Upper lobe of left lung (tissue), 6 donors: Measurements from ENCODE around the gene CCDC78. TPM values are rescaled to one million over a fixed set of nuclear protein-coding genes. Genes with fewer than 3 reads are reported as not detected.
"Not testable (repeated sequence)": the region's sequence is repeated elsewhere in the genome, so short reads cannot be mapped to it uniquely, and the experiment has no call there.

Experiments
- ATAC-seq, 2 donors: fragments of 200-7000 bp; cut with Tn5 transposase; one replicate each; pipeline ENCODE4 v1.9.1; 2022; ENCODE audit warnings: mild to moderate bottlenecking in 2 of 2, moderate library complexity in 2 of 2; ENCODE audit not compliant: low FRiP score in 2 of 2
- DNase-seq, 2 donors: peaks; one replicate each; pipeline ENCODE4 v3.0.0-alpha.2; 2019 to 2020
- H3K27ac ChIP-seq, 4 donors: fragments of 200-600 bp; sonication (generic); one replicate each; pipeline ENCODE4 v1.5.1; 2016 to 2019
- H3K27me3 ChIP-seq, 4 donors: fragments of 200-600 bp; sonication (generic); one replicate each; pipeline ENCODE4 v1.5.1; 2017 to 2019
- H3K36me3 ChIP-seq, 4 donors: fragments of 200-600 bp; sonication (generic); one replicate each; pipeline ENCODE4 v1.5.1; 2016 to 2019
- H3K4me1 ChIP-seq, 4 donors: fragments of 200-600 bp; sonication (generic); one replicate each; pipeline ENCODE4 v1.5.1; 2018 to 2019
- H3K4me3 ChIP-seq, 4 donors: fragments of 200-600 bp; sonication (generic); one replicate each; pipeline ENCODE4 v1.5.1; 2017 to 2019; ENCODE audit warnings: mild to moderate bottlenecking in 2 of 4, moderate library complexity in 1 of 4
- H3K9me3 ChIP-seq, 4 donors: fragments of 200-600 bp; sonication (generic); one replicate each; pipeline ENCODE4 v1.5.1; 2018 to 2019
- EP300 ChIP-seq, 4 donors: sonication (generic); formaldehyde crosslinking; IDR thresholded peaks; one replicate each; pipeline ENCODE4 v1.5.1; 2017; ENCODE audit warnings: antibody characterized with exemption in 4 of 4, control low read depth in 2 of 4
- POLR2A ChIP-seq, 4 donors: fragments of 450-650 bp; IDR thresholded peaks; one replicate each; pipeline ENCODE4 v1.5.1; 2016 to 2017; ENCODE audit warnings: antibody characterized with exemption in 4 of 4, mild to moderate bottlenecking in 2 of 4
- POLR2AphosphoS5 ChIP-seq, 2 donors: sonication (generic); formaldehyde crosslinking; IDR thresholded peaks; one replicate each; pipeline ENCODE4 v1.5.1; 2017; ENCODE audit warnings: antibody characterized with exemption in 2 of 2
- WGBS, 2 donors: methylation state at CpG; one replicate each; pipeline ENCODE4 v1.1.5; 2017 to 2018; 5-methylcytosine and 5-hydroxymethylcytosine counted together
- total RNA-seq, 6 donors: library from RNA; depleted of rRNA in 4 of 6; stranded (reverse); fragments of >200 nt in 4 of 6; gene quantifications; one replicate each; pipeline versions ENCODE4 v1.1.0 to v1.2.1, GENCODE V29; 2016 to 2021
- TF ChIP-seq, protein P1 (sequence below), 6 experiments: fragments of 450-650 bp in 4 of 6; fragments of 200-600 bp in 2 of 6; sonication (generic) in 2 of 6; IDR thresholded peaks; one replicate each; pipeline ENCODE4 v1.5.1; 2016 to 2019; ENCODE audit warnings: antibody characterized with exemption in 6 of 6
- donor health status: DM: no; HTN: no; CAD: no; lungs with moderate emphysema.
- donor health status: DM: no; HTN: yes; CAD: no; lungs with severe emphysema.

The CCDC78 gene
- total RNA-seq, 6 donors from 2014 or later, result 3.5 to 69.1 (median 23.3) TPM

DNA sequence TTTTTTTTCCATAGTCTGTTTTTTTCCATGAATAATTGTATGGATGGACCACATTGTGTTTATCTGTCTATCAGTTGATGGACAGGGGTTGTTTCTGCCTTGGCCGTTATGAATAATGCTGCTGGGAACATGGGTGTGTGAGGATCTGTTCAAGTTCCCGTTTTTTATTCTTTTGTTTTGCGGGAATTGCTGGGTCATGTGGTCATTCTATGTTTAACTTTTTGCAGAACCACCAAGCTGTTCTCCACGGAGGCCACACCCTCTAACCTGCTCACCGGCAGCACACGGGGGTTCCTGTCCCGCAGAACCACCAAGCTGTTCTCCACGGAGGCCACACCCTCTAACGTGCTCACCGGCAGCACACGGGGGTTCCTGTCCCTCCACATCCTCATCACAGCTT is 28.4 kb upstream of the CCDC78 start:
- Histone ChIP-seq H3K9me3 (no peaks in the 10 kb centered on the region), H3K27me3 (no peaks in the 10 kb centered on the region), H3K27ac (no peak overlapping the region), H3K4me3 (no peak overlapping the region), H3K36me3 (no peaks in the 10 kb centered on the region), H3K4me1 (peaks cover 0 to 9% (median 1%) of the 10 kb centered on the region in 4 donors)
- peak in 1 of 2 donors; percentile 41 for ATAC-seq
- peak in 1 of 2 donors; percentile 32 for DNase-seq
- WGBS, 2 donors, result 24 to 26% methylated on average over 11 of the region's 11 CpGs
- TF ChIP-seq EP300 (IDR thresholded peaks at IDR 0.05), result no peak
- no peak for TF ChIP-seq POLR2A (IDR thresholded peaks at IDR 0.05)
- TF ChIP-seq POLR2AphosphoS5 (IDR thresholded peaks at IDR 0.05), result no peak
- TF ChIP-seq, protein P1, sequence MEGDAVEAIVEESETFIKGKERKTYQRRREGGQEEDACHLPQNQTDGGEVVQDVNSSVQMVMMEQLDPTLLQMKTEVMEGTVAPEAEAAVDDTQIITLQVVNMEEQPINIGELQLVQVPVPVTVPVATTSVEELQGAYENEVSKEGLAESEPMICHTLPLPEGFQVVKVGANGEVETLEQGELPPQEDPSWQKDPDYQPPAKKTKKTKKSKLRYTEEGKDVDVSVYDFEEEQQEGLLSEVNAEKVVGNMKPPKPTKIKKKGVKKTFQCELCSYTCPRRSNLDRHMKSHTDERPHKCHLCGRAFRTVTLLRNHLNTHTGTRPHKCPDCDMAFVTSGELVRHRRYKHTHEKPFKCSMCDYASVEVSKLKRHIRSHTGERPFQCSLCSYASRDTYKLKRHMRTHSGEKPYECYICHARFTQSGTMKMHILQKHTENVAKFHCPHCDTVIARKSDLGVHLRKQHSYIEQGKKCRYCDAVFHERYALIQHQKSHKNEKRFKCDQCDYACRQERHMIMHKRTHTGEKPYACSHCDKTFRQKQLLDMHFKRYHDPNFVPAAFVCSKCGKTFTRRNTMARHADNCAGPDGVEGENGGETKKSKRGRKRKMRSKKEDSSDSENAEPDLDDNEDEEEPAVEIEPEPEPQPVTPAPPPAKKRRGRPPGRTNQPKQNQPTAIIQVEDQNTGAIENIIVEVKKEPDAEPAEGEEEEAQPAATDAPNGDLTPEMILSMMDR (IDR thresholded peaks at IDR 0.05), result no peak

GRCh38 chr16:754121-754607 is 27.9 kb upstream of the CCDC78 start:
- ATAC-seq, result not testable (repeated sequence)

DNA sequence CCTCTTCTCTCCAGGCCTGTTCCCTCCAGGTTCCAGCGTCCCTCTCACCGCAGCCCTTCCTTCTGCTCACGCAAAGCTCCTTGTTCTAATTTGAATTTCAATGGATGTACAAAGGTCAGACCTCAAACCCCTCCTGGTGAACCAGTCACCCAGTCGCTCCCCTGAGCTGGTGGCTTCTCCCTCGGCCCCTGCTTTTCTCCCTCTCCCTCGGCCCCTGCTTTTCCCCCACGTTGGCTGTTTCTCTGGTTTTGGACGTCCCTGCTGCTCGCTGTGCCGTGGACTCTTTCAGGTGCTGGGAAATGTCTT is 25.7 kb upstream of the CCDC78 start:
- Histone ChIP-seq H3K4me1 (peaks cover 0 to 4% (median 0%) of the 10 kb centered on the region in 4 donors), H3K36me3 (no peaks in the 10 kb centered on the region), H3K4me3 (peak overlapping the region in 1 of 4 donors; percentile 20), H3K27ac (no peak overlapping the region), H3K27me3 (no peaks in the 10 kb centered on the region), H3K9me3 (no peaks in the 10 kb centered on the region)
- TF ChIP-seq EP300 (IDR thresholded peaks at IDR 0.05), result no peak
- no peak for TF ChIP-seq POLR2AphosphoS5 (IDR thresholded peaks at IDR 0.05)
- TF ChIP-seq POLR2A (IDR thresholded peaks at IDR 0.05), result no peak
- TF ChIP-seq, protein P1 (IDR thresholded peaks at IDR 0.05), result no peak
- ATAC-seq (no peak), DNase-seq (no peak)
- WGBS, 2 donors, result 40 to 50% methylated on average over 10 of the region's 10 CpGs

More at GRCh38 chr16:754121-754607, 27.9 kb upstream of the CCDC78 start:
- H3K4me1 ChIP-seq, H3K27me3 ChIP-seq, H3K4me3 ChIP-seq, H3K27ac ChIP-seq, H3K36me3 ChIP-seq, DNase-seq, H3K9me3 ChIP-seq: not testable (repeated sequence)
- WGBS, 2 donors, result 87 to 91% methylated on average over 11 of the region's 11 CpGs

- TF ChIP-seq EP300 (IDR thresholded peaks at IDR 0.05) (no peak), POLR2A (IDR thresholded peaks at IDR 0.05) (no peak), POLR2AphosphoS5 (IDR thresholded peaks at IDR 0.05) (no peak)
- TF ChIP-seq, protein P1 (IDR thresholded peaks at IDR 0.05), result no peak
- ATAC-seq (peak in 1 of 2 donors; percentile 52), DNase-seq (peak in 1 of 2 donors; percentile 75)
- Histone ChIP-seq H3K4me1 (peaks cover 0 to 4% (median 0%) of the 10 kb centered on the region in 4 donors), H3K36me3 (no peaks in the 10 kb centered on the region), H3K4me3 (peak overlapping the region in 1 of 4 donors; percentile 20), H3K27ac (no peak overlapping the region), H3K9me3 (no peaks in the 10 kb centered on the region), H3K27me3 (no peaks in the 10 kb centered on the region)
- WGBS, 2 donors, result 58 to 59% methylated on average over 27 to 39 of the region's 39 CpGs
Measured at GRCh38 chr16:751152-752006, 25.1 kb upstream of the CCDC78 start.

- TF ChIP-seq, protein P1 (IDR thresholded peaks at IDR 0.05), result no peak
- no peak for TF ChIP-seq EP300 (IDR thresholded peaks at IDR 0.05)
- no peak for TF ChIP-seq POLR2A (IDR thresholded peaks at IDR 0.05)
- TF ChIP-seq POLR2AphosphoS5 (IDR thresholded peaks at IDR 0.05), result no peak
- 61 to 72% methylated on average over 9 of the region's 9 CpGs for WGBS, 2 donors
Measured at GRCh38 chr16:750485-750884, 24.2 kb upstream of the CCDC78 start.

More at GRCh38 chr16:750485-750884, 24.2 kb upstream of the CCDC78 start:
- ATAC-seq (no peak), DNase-seq (no peak)
- Histone ChIP-seq H3K27me3 (no peaks in the 10 kb centered on the region), H3K27ac (no peak overlapping the region), H3K9me3 (no peaks in the 10 kb centered on the region), H3K36me3 (no peaks in the 10 kb centered on the region), H3K4me1 (peaks cover 0 to 4% (median 0%) of the 10 kb centered on the region in 4 donors), H3K4me3 (no peak overlapping the region)
